IMR-90 (cell line): Measurements from ENCODE around the gene L3MBTL4. TPM values are rescaled to one million over a fixed set of nuclear protein-coding genes. Genes with fewer than 3 reads are reported as not detected.

Experiments used
- ATAC-seq: fragments of 200-7000 bp; cut with Tn5 transposase; 2 replicates; pipeline ENCODE4 v1.9.1; 2020; ENCODE audit warnings: low read depth, mild to moderate bottlenecking, moderate library complexity
- BruUV-seq: library from RNA; stranded (reverse); fragments of 400-500 nt; replicated peaks from 2 replicates; lab custom pipeline; 2021; lab: Mats Ljungman, UMichigan
- CTCF ChIA-PET: fragments of 300-600 bp; formaldehyde crosslinking; extraction: SDS; loops from one replicate; lab custom pipeline; 2021; ENCODE audit warnings: antibody characterized with exemption; lab: Yijun Ruan, JAX
- POLR2A ChIA-PET: fragments of 300-600 bp; sonication (Branson Sonifier 250); formaldehyde crosslinking; loops from one replicate; lab custom pipeline; 2022; ENCODE audit warnings: antibody characterized with exemption; ENCODE audit not compliant: unreplicated experiment; lab: Charles Lee
- DNase-seq: peaks from one replicate; pipeline ENCODE4 v3.0.0; 2013
- H2AFZ ChIP-seq: replicated peaks from 2 replicates; pipeline ENCODE3; 2013; ENCODE audit warnings: low read length, mild to moderate bottlenecking; ENCODE audit not compliant: poor library complexity
- H2AK5ac ChIP-seq: 2 replicates; pipeline ENCODE4 v1.6.1; 2013; ENCODE audit warnings: low read depth, low read length, inconsistent platforms
- H2AK9ac ChIP-seq: replicated peaks from 2 replicates; pipeline ENCODE3; 2013; ENCODE audit warnings: mild to moderate bottlenecking, low read depth, low read length, moderate library complexity; ENCODE audit not compliant: poor library complexity
- H2BK120ac ChIP-seq: 2 replicates; pipeline ENCODE4 v1.6.1; 2013; ENCODE audit warnings: low read depth, low read length, inconsistent platforms
- H2BK15ac ChIP-seq: 3 replicates; pipeline ENCODE4 v1.6.1; 2013; ENCODE audit warnings: low read depth, low read length, inconsistent platforms
- H2BK20ac ChIP-seq: 2 replicates; pipeline ENCODE4 v1.6.1; 2013; ENCODE audit warnings: low read depth, mild to moderate bottlenecking, inconsistent platforms, low read length, moderate library complexity
- H2BK5ac ChIP-seq: 2 replicates; pipeline ENCODE4 v1.6.1; 2013; ENCODE audit warnings: mild to moderate bottlenecking, low read depth, low read length, inconsistent platforms; ENCODE audit not compliant: poor library complexity, severe bottlenecking
- H3K14ac ChIP-seq: replicated peaks from 2 replicates; pipeline ENCODE4 v1.6.1; 2013; ENCODE audit warnings: low read depth, low read length, inconsistent platforms
- H3K18ac ChIP-seq: 2 replicates; pipeline ENCODE4 v1.6.1; 2013; ENCODE audit warnings: low read depth, low read length, control low read depth
- H3K23ac ChIP-seq: 2 replicates; pipeline ENCODE4 v1.6.1; 2013; ENCODE audit warnings: low read depth, low read length, inconsistent platforms
- H3K27ac ChIP-seq: 2 replicates; pipeline ENCODE4 v1.5.1; 2013; ENCODE audit warnings: mild to moderate bottlenecking, control low read depth, low read length; ENCODE audit not compliant: insufficient read depth
- H3K27me3 ChIP-seq: 2 replicates; pipeline ENCODE4 v1.6.1; 2013; ENCODE audit warnings: low read length; ENCODE audit not compliant: control insufficient read depth, insufficient read depth
- H3K36me3 ChIP-seq: 2 replicates; pipeline ENCODE4 v1.6.1; 2013; ENCODE audit warnings: low read length, mixed read lengths; ENCODE audit not compliant: control insufficient read depth, insufficient read depth
- H3K4ac ChIP-seq: 2 replicates; pipeline ENCODE4 v1.6.1; 2013; ENCODE audit warnings: low read depth, low read length, inconsistent platforms
- H3K4me1 ChIP-seq: 2 replicates; pipeline ENCODE4 v1.6.1; 2013; ENCODE audit warnings: low read length, mixed read lengths; ENCODE audit not compliant: control insufficient read depth, insufficient read depth
- H3K4me2 ChIP-seq: 2 replicates; pipeline ENCODE4 v1.6.1; 2013; ENCODE audit warnings: low read depth, mild to moderate bottlenecking, control low read depth, low read length, moderate library complexity
- H3K4me3 ChIP-seq: 2 replicates; pipeline ENCODE4 v1.5.1; 2013; ENCODE audit warnings: low read depth, mild to moderate bottlenecking, control low read depth, low read length, moderate library complexity; ENCODE audit not compliant: insufficient read depth
- H3K56ac ChIP-seq: 2 replicates; pipeline ENCODE4 v1.6.1; 2013; ENCODE audit warnings: low read length, inconsistent platforms; ENCODE audit not compliant: insufficient read depth; ENCODE audit errors: extremely low read depth
- H3K79me1 ChIP-seq, 2 experiments: 2 replicates each; pipeline ENCODE4 v1.6.1; 2013; ENCODE audit warnings: low read length in 2 of 2, inconsistent platforms in 1 of 2, low read depth in 1 of 2
- H3K9ac ChIP-seq: 2 replicates; pipeline ENCODE4 v1.6.1; 2013; ENCODE audit warnings: low read depth, low read length, control low read depth
- H3K9me1 ChIP-seq: 2 replicates; pipeline ENCODE4 v1.6.1; 2013; ENCODE audit warnings: low read length, inconsistent platforms; ENCODE audit not compliant: insufficient read depth
- H3K9me3 ChIP-seq: 2 replicates; pipeline ENCODE4 v1.6.1; 2013; ENCODE audit warnings: low read length; ENCODE audit not compliant: control insufficient read depth, insufficient read depth
- H4K20me1 ChIP-seq: 2 replicates; pipeline ENCODE4 v1.6.1; 2013; ENCODE audit warnings: low read length, inconsistent platforms; ENCODE audit not compliant: insufficient read depth
- H4K5ac ChIP-seq: 2 replicates; pipeline ENCODE4 v1.6.1; 2013; ENCODE audit warnings: mild to moderate bottlenecking, low read depth, low read length, control low read depth
- H4K8ac ChIP-seq, 2 experiments: 2 replicates each; pipeline ENCODE4 v1.6.1; 2013; ENCODE audit warnings: low read depth in 2 of 2, low read length in 2 of 2, control low read depth in 1 of 2, inconsistent platforms in 1 of 2
- H4K91ac ChIP-seq: 2 replicates; pipeline ENCODE4 v1.6.1; 2013; ENCODE audit warnings: low read depth, low read length, inconsistent platforms; ENCODE audit not compliant: insufficient read depth
- BHLHE40 ChIP-seq: fragments of 150-350 bp; IDR thresholded peaks from 2 replicates; pipeline ENCODE4 v1.6.1; 2016; ENCODE audit warnings: mild to moderate bottlenecking, low read depth, low read length
- CEBPB ChIP-seq: IDR thresholded peaks from 2 replicates; pipeline ENCODE4 v1.6.1; 2012; ENCODE audit warnings: low read depth, low read length, improper control_type of control experiment
- CHD1 ChIP-seq: IDR thresholded peaks from 2 replicates; pipeline ENCODE4 v1.6.1; 2012; ENCODE audit warnings: low read depth, low read length, improper control_type of control experiment
- FOS ChIP-seq: fragments of 150-350 bp; IDR thresholded peaks from 2 replicates; pipeline ENCODE4 v1.6.1; 2016; ENCODE audit warnings: low read depth, low read length
- MAFK ChIP-seq: IDR thresholded peaks from 2 replicates; pipeline ENCODE4 v1.6.1; 2012; ENCODE audit warnings: low read depth, low read length, improper control_type of control experiment
- MAZ ChIP-seq: IDR thresholded peaks from 2 replicates; pipeline ENCODE4 v1.6.1; 2012; ENCODE audit warnings: low read depth, mild to moderate bottlenecking, low read length, improper control_type of control experiment, moderate library complexity, borderline replicate concordance
- MXI1 ChIP-seq: IDR thresholded peaks from 2 replicates; pipeline ENCODE4 v1.6.1; 2012; ENCODE audit warnings: low read depth, mild to moderate bottlenecking, low read length, moderate library complexity, borderline replicate concordance
- NFE2L2 ChIP-seq: fragments of 150-350 bp; IDR thresholded peaks from 2 replicates; pipeline ENCODE4 v1.6.1; 2016; ENCODE audit warnings: low read depth, mild to moderate bottlenecking, low read length
- POLR2A ChIP-seq: IDR thresholded peaks from 2 replicates; pipeline ENCODE4 v1.6.1; 2012; ENCODE audit warnings: mild to moderate bottlenecking, low read depth, low read length
- RAD21 ChIP-seq: IDR thresholded peaks from 2 replicates; pipeline ENCODE4 v1.6.1; 2012; ENCODE audit warnings: low read length, improper control_type of control experiment
- RCOR1 ChIP-seq: IDR thresholded peaks from 2 replicates; pipeline ENCODE4 v1.6.1; 2012; ENCODE audit warnings: mild to moderate bottlenecking, low read length, improper control_type of control experiment; ENCODE audit not compliant: insufficient replicate concordance
- RFX5 ChIP-seq: IDR thresholded peaks from 2 replicates; pipeline ENCODE4 v1.8.0; 2012; ENCODE audit warnings: low read depth, mild to moderate bottlenecking, low read length, moderate library complexity
- SMC3 ChIP-seq: fragments of 150-350 bp; IDR thresholded peaks from 2 replicates; pipeline ENCODE4 v1.6.1; 2016; ENCODE audit warnings: low read depth, mild to moderate bottlenecking, antibody characterized with exemption, low read length, moderate library complexity
- USF2 ChIP-seq: fragments of 150-350 bp; IDR thresholded peaks from 2 replicates; pipeline ENCODE4 v1.6.1; 2017; ENCODE audit warnings: mild to moderate bottlenecking, antibody characterized with exemption, low read length, low read depth
- WGBS, 2 experiments: methylation state at CpG; one replicate each; pipeline versions ENCODE4 v1.1.5 to v1.1.7; 2013; ENCODE audit warnings: missing lambda C conversion rate in 2 of 2; ENCODE audit not compliant: insufficient read length in 1 of 2; ENCODE audit errors: extremely low coverage in 2 of 2; 5-methylcytosine and 5-hydroxymethylcytosine counted together
- dilution Hi-C: fragments of 300-500 bp; cut with HindIII; formaldehyde crosslinking; loops from one replicate; pipeline ENCODE4 v1.14.3; 2018; ENCODE audit warnings: low sequenced_read_pairs; ENCODE audit not compliant: unreplicated experiment
- in situ Hi-C: fragments of 300-500 bp; cut with MboI; formaldehyde crosslinking; loops from 3 replicates; pipeline ENCODE4 v1.14.3; 2019; ENCODE audit warnings: low sequenced_read_pairs, inconsistent platforms, mixed read lengths
- intact Hi-C: fragments of 100-400 bp; cut with micrococcal nuclease; formaldehyde crosslinking; loops from 2 replicates; pipeline ENCODE4 v1.10.0; 2022
- polyA plus RNA-seq, 3 experiments: library from polyadenylated mRNA; depleted of rRNA; stranded (reverse); fragments of >200 nt; gene quantifications; 2 replicates each; pipeline ENCODE4 v1.2.3, GENCODE V29; 2012; ENCODE audit warnings: low replicate concordance in 1 of 3
- total RNA-seq: library from RNA; depleted of rRNA; stranded (reverse); fragments of >200 nt; gene quantifications from 2 replicates; pipeline ENCODE4 v1.2.3, GENCODE V29; 2012
- TF ChIP-seq, protein P1 (sequence below): fragments of 150-350 bp; IDR thresholded peaks from 2 replicates; pipeline ENCODE4 v1.6.1; 2016; ENCODE audit warnings: low read depth, mild to moderate bottlenecking, low read length, moderate library complexity, borderline replicate concordance
- TF ChIP-seq, protein P2 (sequence below): conservative IDR thresholded peaks from 2 replicates; pipeline ENCODE4 v1.5.1; 2012; ENCODE audit warnings: mild to moderate bottlenecking, low read depth, low read length, improper control_type of control experiment

L3MBTL4 gene
- total and polyA plus RNA-seq, 2 of the 4 experiments (the other 2 are of a cell fraction), result under 0.01 to 0.02 TPM

GRCh38 chr18:6161549-6161948, 253.2 kb downstream of the L3MBTL4 start:
- TF ChIP-seq USF2, result no peak
- TF ChIP-seq BHLHE40, result no peak
- TF ChIP-seq MAZ, result no peak
- TF ChIP-seq MAFK, result no peak
- TF ChIP-seq, protein P1, sequence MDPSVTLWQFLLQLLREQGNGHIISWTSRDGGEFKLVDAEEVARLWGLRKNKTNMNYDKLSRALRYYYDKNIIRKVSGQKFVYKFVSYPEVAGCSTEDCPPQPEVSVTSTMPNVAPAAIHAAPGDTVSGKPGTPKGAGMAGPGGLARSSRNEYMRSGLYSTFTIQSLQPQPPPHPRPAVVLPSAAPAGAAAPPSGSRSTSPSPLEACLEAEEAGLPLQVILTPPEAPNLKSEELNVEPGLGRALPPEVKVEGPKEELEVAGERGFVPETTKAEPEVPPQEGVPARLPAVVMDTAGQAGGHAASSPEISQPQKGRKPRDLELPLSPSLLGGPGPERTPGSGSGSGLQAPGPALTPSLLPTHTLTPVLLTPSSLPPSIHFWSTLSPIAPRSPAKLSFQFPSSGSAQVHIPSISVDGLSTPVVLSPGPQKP, result no peak
- TF ChIP-seq NFE2L2, result no peak
- TF ChIP-seq, protein P2, sequence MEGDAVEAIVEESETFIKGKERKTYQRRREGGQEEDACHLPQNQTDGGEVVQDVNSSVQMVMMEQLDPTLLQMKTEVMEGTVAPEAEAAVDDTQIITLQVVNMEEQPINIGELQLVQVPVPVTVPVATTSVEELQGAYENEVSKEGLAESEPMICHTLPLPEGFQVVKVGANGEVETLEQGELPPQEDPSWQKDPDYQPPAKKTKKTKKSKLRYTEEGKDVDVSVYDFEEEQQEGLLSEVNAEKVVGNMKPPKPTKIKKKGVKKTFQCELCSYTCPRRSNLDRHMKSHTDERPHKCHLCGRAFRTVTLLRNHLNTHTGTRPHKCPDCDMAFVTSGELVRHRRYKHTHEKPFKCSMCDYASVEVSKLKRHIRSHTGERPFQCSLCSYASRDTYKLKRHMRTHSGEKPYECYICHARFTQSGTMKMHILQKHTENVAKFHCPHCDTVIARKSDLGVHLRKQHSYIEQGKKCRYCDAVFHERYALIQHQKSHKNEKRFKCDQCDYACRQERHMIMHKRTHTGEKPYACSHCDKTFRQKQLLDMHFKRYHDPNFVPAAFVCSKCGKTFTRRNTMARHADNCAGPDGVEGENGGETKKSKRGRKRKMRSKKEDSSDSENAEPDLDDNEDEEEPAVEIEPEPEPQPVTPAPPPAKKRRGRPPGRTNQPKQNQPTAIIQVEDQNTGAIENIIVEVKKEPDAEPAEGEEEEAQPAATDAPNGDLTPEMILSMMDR, result no peak
- no peak for TF ChIP-seq CEBPB
- TF ChIP-seq FOS, result no peak
- no peak for TF ChIP-seq POLR2A
- no peak for TF ChIP-seq RCOR1
- no peak for TF ChIP-seq RAD21
- no peak for TF ChIP-seq SMC3
- TF ChIP-seq CHD1, result no peak
- no peak for TF ChIP-seq MXI1
- no peak for TF ChIP-seq RFX5
- no CpG with 5 or more reads among the region's 4 CpGs for WGBS, 2 experiments

More at GRCh38 chr18:6161549-6161948, 253.2 kb downstream of the L3MBTL4 start:
- Histone ChIP-seq H3K4me1 (no peaks in the 10 kb centered on the region), H3K56ac (no peak overlapping the region), H3K36me3 (no peaks in the 10 kb centered on the region), H3K23ac (no peak overlapping the region), H3K27ac (no peak overlapping the region), H2AK5ac (no peak overlapping the region), H3K4me2 (no peak overlapping the region), H4K8ac (no peak overlapping the region), H3K18ac (no peak overlapping the region), H3K9ac (no peak overlapping the region), H3K4me3 (no peak overlapping the region), H3K14ac (no peak overlapping the region), H3K9me3 (no peaks in the 10 kb centered on the region), H2AFZ (no peak overlapping the region), H2AK9ac (no peak overlapping the region), H2BK20ac (no peak overlapping the region), H4K5ac (no peak overlapping the region), H2BK5ac (no peak overlapping the region), H4K20me1 (no peaks in the 10 kb centered on the region), H2BK15ac (no peak overlapping the region), H3K79me1 (no peaks in the 10 kb centered on the region), H3K4ac (no peak overlapping the region), H3K27me3 (no peaks in the 10 kb centered on the region), H2BK120ac (no peak overlapping the region), H3K9me1 (no peaks in the 10 kb centered on the region), H4K91ac (no peak overlapping the region)
- ChIA-PET CTCF (no interaction called here), POLR2A (no interaction called here)
- ATAC-seq, result no peak
- no TSS peak for BruUV-seq
- in situ Hi-C loops (no loop called here), dilution Hi-C loops (no loop called here), intact Hi-C loops (no loop called here)
- no peak for DNase-seq
